MV-4-11 (cell line): Measurements from ENCODE around the gene CORO1A.
"Not testable (repeated sequence)": the region's sequence is repeated elsewhere in the genome, so short reads cannot be mapped to it uniquely, and the experiment has no call there.

ENCODE experiments used
- DNase-seq: peaks from one replicate; lab custom pipeline; 2025; lab: John Stamatoyannopoulos, UW

CORO1A gene

GRCh38 chr16:30183233-30184095 is at the start of gene CORO1A:
Gene CORO1A (plus strand): TSS chr16:30183602. CDS start chr16:30185210, 1,608 bp downstream.
- peak; percentile 80 for DNase-seq

GRCh38 chr16:30136971-30137605 is 46.3 kb upstream of the CORO1A start:
- peak; percentile 96 for DNase-seq

GRCh38 chr16:30137897-30138296 is 45.5 kb upstream of the CORO1A start:
- DNase-seq = peak; percentile 12

- DNase-seq = peak; percentile 35
Measured at GRCh38 chr16:30139583-30140481, 43.6 kb upstream of the CORO1A start.

- no peak for DNase-seq
Measured at GRCh38 chr16:30141750-30142149, 41.7 kb upstream of the CORO1A start.

- peak; percentile 44 for DNase-seq
Measured at GRCh38 chr16:30142672-30143346, 40.6 kb upstream of the CORO1A start.

GRCh38 chr16:30143347-30143702 is 40.1 kb upstream of the CORO1A start:
- no peak for DNase-seq

- DNase-seq = no peak
Measured at GRCh38 chr16:30144017-30144416, 39.4 kb upstream of the CORO1A start.

- DNase-seq = no peak
Measured at GRCh38 chr16:30144917-30145316, 38.5 kb upstream of the CORO1A start.

GRCh38 chr16:30145657-30146056 is 37.7 kb upstream of the CORO1A start:
- no peak for DNase-seq

GRCh38 chr16:30147843-30148510 is 35.4 kb upstream of the CORO1A start:
- no peak for DNase-seq

- peak; percentile 94 for DNase-seq
Measured at GRCh38 chr16:30149250-30149930, 34.0 kb upstream of the CORO1A start.

- no peak for DNase-seq
Measured at GRCh38 chr16:30151091-30151490, 32.3 kb upstream of the CORO1A start.

- no peak for DNase-seq
Measured at GRCh38 chr16:30152517-30152916, 30.9 kb upstream of the CORO1A start.

GRCh38 chr16:30155188-30155587 is 28.2 kb upstream of the CORO1A start:
- DNase-seq = no peak

- no peak for DNase-seq
Measured at GRCh38 chr16:30157214-30157613, 26.2 kb upstream of the CORO1A start.

- DNase-seq = no peak
Measured at GRCh38 chr16:30163538-30163937, 19.9 kb upstream of the CORO1A start.

- peak; percentile 99 for DNase-seq
Measured at GRCh38 chr16:30166202-30166902, 17.1 kb upstream of the CORO1A start.

GRCh38 chr16:30168746-30169145 is 14.7 kb upstream of the CORO1A start:
- DNase-seq = not testable (repeated sequence)

GRCh38 chr16:30169416-30169815 is 14.0 kb upstream of the CORO1A start:
- DNase-seq = not testable (repeated sequence)
